K562 (cell line): ENCODE results near the gene CCND3. TPM values are rescaled to one million over a fixed set of nuclear protein-coding genes. Genes with fewer than 3 reads are reported as not detected.
A peak's percentile ranks its signal among the peaks of the same experiment; 100 is the strongest.

Experiments used
- ATAC-seq: fragments of 200-7000 bp; cut with Tn5 transposase; 3 replicates; pipeline ENCODE4 v1.9.1; 2020; ENCODE audit warnings: moderate library complexity
- BruUV-seq: library from RNA; stranded (reverse); fragments of 400-500 nt; replicated peaks from 2 replicates; lab custom pipeline; 2021; lab: Mats Ljungman, UMichigan
- CTCF ChIA-PET: fragments of 300-600 bp; formaldehyde crosslinking; extraction: SDS; loops from one replicate; lab custom pipeline; 2021; ENCODE audit warnings: low intra/inter-chr PET ratio; lab: Yijun Ruan, JAX
- POLR2A ChIA-PET: fragments of 300-600, 350-650 bp; sonication (Branson Sonifier 250); formaldehyde crosslinking; extraction: SDS; loops from one replicate; lab custom pipeline; 2021; ENCODE audit warnings: antibody characterized with exemption, inconsistent platforms; lab: Yijun Ruan, JAX
- DNase-seq, 4 experiments: peaks; one replicate each; pipeline versions ENCODE4 v3.0.0 to v3.0.0-alpha.2; 2011 to 2018; ENCODE audit warnings: low spot score in 3 of 4, mixed read lengths in 3 of 4; ENCODE audit errors: extremely low read depth in 1 of 4
- FAIRE-seq: peaks from 2 replicates; lab custom pipeline; 2011; peaks lifted over from hg19 to GRCh38; lab: Jason Lieb, UNC
- H2AFZ ChIP-seq: 2 replicates; pipeline ENCODE4 v1.6.0; 2011; ENCODE audit warnings: low read depth, low read length, control low read depth, inconsistent platforms
- H3K27ac ChIP-seq: fragments of 200-600 bp; 3 replicates; pipeline ENCODE4 v1.8.0; 2011; ENCODE audit warnings: low read depth, mild to moderate bottlenecking, control low read depth, inconsistent platforms, low read length, moderate library complexity, mixed read lengths; ENCODE audit errors: extremely low read depth
- H3K27me3 ChIP-seq, 2 experiments: fragments of 300-600 bp in 1 of 2; 2 replicates in 1 of 2; 3 replicates in 1 of 2; pipeline versions ENCODE4 v1.6.0 to v1.8.0; 2011; ENCODE audit warnings: inconsistent platforms in 2 of 2, low read length in 2 of 2, mild to moderate bottlenecking in 1 of 2, mixed read lengths in 1 of 2, moderate library complexity in 1 of 2; ENCODE audit not compliant: control insufficient read depth in 2 of 2, insufficient read depth in 2 of 2
- H3K36me3 ChIP-seq: fragments of 300-600 bp; 3 replicates; pipeline ENCODE4 v1.8.0; 2011; ENCODE audit warnings: mild to moderate bottlenecking, low read length, inconsistent platforms; ENCODE audit not compliant: control insufficient read depth, insufficient read depth
- H3K4me1 ChIP-seq, 2 experiments: fragments of 200-600 bp in 1 of 2; replicated peaks in 1 of 2; 2 replicates in 1 of 2; 3 replicates in 1 of 2; pipeline versions ENCODE4 v1.5.1 to v1.8.0; 2011; ENCODE audit warnings: inconsistent platforms in 2 of 2, low read length in 2 of 2, mild to moderate bottlenecking in 1 of 2, mixed read lengths in 1 of 2, moderate library complexity in 1 of 2; ENCODE audit not compliant: control insufficient read depth in 2 of 2, insufficient read depth in 2 of 2
- H3K4me2 ChIP-seq: 2 replicates; pipeline ENCODE4 v1.6.1; 2011; ENCODE audit warnings: low read length, control low read depth, inconsistent platforms, mixed read lengths; ENCODE audit not compliant: insufficient read depth
- H3K4me3 ChIP-seq: fragments of 200-600 bp; sonication (generic), shearing (Covaris generic); 2 replicates; pipeline ENCODE4 v1.5.1; 2016; ENCODE audit warnings: control low read depth, inconsistent platforms
- H3K79me2 ChIP-seq: fragments of 200-600 bp; 3 replicates; pipeline ENCODE4 v1.8.0; 2011; ENCODE audit warnings: low read length, inconsistent platforms; ENCODE audit not compliant: control insufficient read depth, insufficient read depth
- H3K9ac ChIP-seq, 2 experiments: 2 replicates each; pipeline versions ENCODE4 v1.6.0 to v1.6.1; 2011; ENCODE audit warnings: low read depth in 2 of 2, low read length in 2 of 2, control low read depth in 1 of 2, inconsistent platforms in 1 of 2, mild to moderate bottlenecking in 1 of 2, mixed read lengths in 1 of 2; ENCODE audit not compliant: insufficient read depth in 1 of 2
- H3K9me1 ChIP-seq: one replicate; pipeline ENCODE4 v1.6.0; 2011; ENCODE audit warnings: inconsistent platforms, mild to moderate bottlenecking, low read length, moderate library complexity; ENCODE audit not compliant: control insufficient read depth, insufficient read depth
- H3K9me3 ChIP-seq: replicated peaks from 2 replicates; pipeline ENCODE4 v1.5.1; 2011; ENCODE audit warnings: low read depth, low read length, inconsistent platforms; ENCODE audit not compliant: control insufficient read depth, insufficient read depth
- H4K20me1 ChIP-seq: replicated peaks from 2 replicates; pipeline ENCODE4 v1.6.1; 2011; ENCODE audit warnings: low read length, inconsistent platforms, mixed read lengths; ENCODE audit not compliant: control insufficient read depth, insufficient read depth
- SIN3A ChIP-seq, 2 experiments: fragments of 150-350 bp in 1 of 2; IDR thresholded peaks; 2 replicates each; pipeline ENCODE4 v1.6.1; 2011 to 2016; ENCODE audit warnings: borderline replicate concordance in 2 of 2, low read depth in 2 of 2, low read length in 2 of 2, mild to moderate bottlenecking in 2 of 2, moderate library complexity in 2 of 2; ENCODE audit not compliant: control insufficient read depth in 1 of 2
- WGBS: fragments of 100-300 bp; shearing (Covaris generic); methylation state at CpG from one replicate; pipeline ENCODE4 v1.1.6; 2016; ENCODE audit warnings: low coverage, mixed read lengths; ENCODE audit not compliant: insufficient coverage; ENCODE audit errors: missing lambda C conversion rate; 5-methylcytosine and 5-hydroxymethylcytosine counted together
- in situ Hi-C: fragments of 300-500 bp; cut with MboI; formaldehyde crosslinking; loops from 4 replicates; pipeline ENCODE4 v1.15.0; 2018; ENCODE audit warnings: inconsistent platforms, mixed read lengths
- intact Hi-C: fragments of 100-400 bp; cut with micrococcal nuclease; formaldehyde crosslinking; loops from 2 replicates; pipeline ENCODE4 v1.14.2; 2022
- polyA plus RNA-seq, 8 experiments: library from polyadenylated mRNA; depleted of rRNA in 4 of 8; stranded (reverse) in 5 of 8; unstranded in 3 of 8; fragments of >200 nt; fragmentation: Nextera tagmentation in 2 of 8; fragmentation: Illumina TruSeq in 1 of 8; extraction: Ambion mirVana in 2 of 8; extraction: Trizol in 1 of 8; gene quantifications; 2 replicates each; pipeline versions ENCODE4 v1.2.1 to v1.2.3, GENCODE V29; 2011 to 2014; ENCODE audit warnings: inconsistent platforms in 1 of 8, missing spikeins in 1 of 8
- total RNA-seq, 7 experiments: library from RNA; depleted of rRNA in 6 of 7; stranded (reverse); fragments of >200 nt in 6 of 7; fragmentation: Illumina TruSeq in 2 of 7; extraction: Trizol in 2 of 7; gene quantifications; 2 replicates each; pipeline versions ENCODE4 v1.2.1 to v1.2.3, GENCODE V29; 2011 to 2021; ENCODE audit warnings: low replicate concordance in 1 of 7
- TF ChIP-seq, protein P1 (sequence below), 2 experiments: IDR thresholded peaks; 2 replicates each; pipeline ENCODE4 v1.6.1; 2012; ENCODE audit warnings: improper control_type of control experiment in 2 of 2, low read depth in 2 of 2, low read length in 2 of 2, borderline replicate concordance in 1 of 2
- TF ChIP-seq, protein P2 (sequence below): sonication (generic); formaldehyde crosslinking; IDR thresholded peaks from 2 replicates; pipeline ENCODE4 v1.8.0; 2023; ENCODE audit warnings: mild to moderate bottlenecking, missing genetic modification reagents
- TF ChIP-seq, protein P3 (sequence below), 2 experiments: IDR thresholded peaks; 2 replicates each; pipeline ENCODE4 v1.6.1; 2011; ENCODE audit warnings: borderline replicate concordance in 1 of 2, control low read depth in 1 of 2, low read depth in 1 of 2, low read length in 1 of 2, mild to moderate bottlenecking in 1 of 2, mixed read lengths in 1 of 2, moderate library complexity in 1 of 2; ENCODE audit not compliant: insufficient read depth in 1 of 2, insufficient read length in 1 of 2, poor library complexity in 1 of 2, severe bottlenecking in 1 of 2; ENCODE audit errors: extremely low read depth in 1 of 2
- TF ChIP-seq, protein P4 (sequence below): sonication (generic); formaldehyde crosslinking; IDR thresholded peaks from 2 replicates; pipeline ENCODE4 v1.8.0; 2023; ENCODE audit warnings: missing genetic modification reagents, mild to moderate bottlenecking, borderline replicate concordance

CCND3 gene
- total and polyA plus RNA-seq, 9 of the 15 experiments (the other 6 are each of a cell fraction or from before 2014, with no cell fraction given), result 21.5 to 204 (median 97.4) TPM

DNA sequence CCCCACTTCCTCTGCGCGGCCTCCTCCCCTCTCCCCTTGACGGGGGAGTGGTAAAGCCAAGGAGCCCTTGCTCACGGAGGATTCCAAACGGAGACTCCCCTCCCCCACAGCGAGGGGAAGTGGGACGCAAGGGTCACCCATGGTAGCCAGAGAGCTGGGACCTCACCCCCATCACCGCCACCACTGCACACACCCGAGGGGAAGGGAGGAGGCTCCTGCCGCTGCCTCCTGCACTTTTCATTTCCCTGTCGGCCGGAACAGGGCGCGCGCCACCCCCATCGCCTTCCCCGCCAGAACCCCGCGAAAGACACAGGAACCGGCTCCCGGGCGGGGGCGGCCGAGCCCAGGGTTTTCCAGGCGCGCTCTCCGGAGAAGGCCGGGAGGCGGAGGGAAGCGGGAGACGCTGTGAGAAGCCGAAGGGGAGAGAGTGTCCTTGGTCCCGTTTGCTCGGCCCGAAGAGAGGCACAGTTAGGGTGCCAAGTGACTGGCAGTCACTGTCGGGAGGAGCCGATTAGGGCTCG is 789 bp downstream of the CCND3 start:
- peaks cover 47 to 62% of the 10 kb centered on the region in 2 experiments for H3K4me1 ChIP-seq
- no peaks in the 10 kb centered on the region for H3K27me3 ChIP-seq
- CTCF ChIA-PET, result interaction anchor here (2.0 kb wide), 1 partner anchor 104 kb away, joined by 13 read pairs; no protein-coding TSS in a partner anchor
- peak overlapping the region; percentile 72 for H3K27ac ChIP-seq
- BruUV-seq, result no TSS peak
- ATAC-seq (peak; percentile 26), FAIRE-seq (no peak), DNase-seq (peak in 2 of 4 experiments; percentile 58 to 85)
- H3K9me1 ChIP-seq, result no peaks in the 10 kb centered on the region
- WGBS, result 1% methylated on average over 32 of the region's 38 CpGs
- in situ Hi-C loops, result no loop called here
- H2AFZ ChIP-seq, result peak overlapping the region; percentile 54
- peaks cover 43% of the 10 kb centered on the region for H3K36me3 ChIP-seq
- peak overlapping the region; percentile 46 to 94 for H3K9ac ChIP-seq
- H3K4me3 ChIP-seq, result peak overlapping the region; percentile 81
- POLR2A ChIA-PET, result interaction anchor here (0.6 to 13.7 kb wide), 8 partner anchors 9 to 481 kb away, joined by 3 to 166 read pairs (median 4); partner anchors contain the start of genes BYSL and MED20
- peaks cover 5% of the 10 kb centered on the region for H4K20me1 ChIP-seq
- no peaks in the 10 kb centered on the region for H3K9me3 ChIP-seq
- intact Hi-C loops, result no loop called here
- peak overlapping the region; percentile 90 for H3K4me2 ChIP-seq
- peaks cover 66% of the 10 kb centered on the region for H3K79me2 ChIP-seq
- TF ChIP-seq SIN3A (IDR thresholded peaks at IDR 0.05; ENCODE audit: borderline replicate concordance in 2 of 2, control insufficient read depth in 1 of 2, low read depth in 2 of 2, low read length in 2 of 2), result peak in 1 of 2 experiments; percentile 57; a peak in 2 of 4 replicates
- TF ChIP-seq, protein P1, sequence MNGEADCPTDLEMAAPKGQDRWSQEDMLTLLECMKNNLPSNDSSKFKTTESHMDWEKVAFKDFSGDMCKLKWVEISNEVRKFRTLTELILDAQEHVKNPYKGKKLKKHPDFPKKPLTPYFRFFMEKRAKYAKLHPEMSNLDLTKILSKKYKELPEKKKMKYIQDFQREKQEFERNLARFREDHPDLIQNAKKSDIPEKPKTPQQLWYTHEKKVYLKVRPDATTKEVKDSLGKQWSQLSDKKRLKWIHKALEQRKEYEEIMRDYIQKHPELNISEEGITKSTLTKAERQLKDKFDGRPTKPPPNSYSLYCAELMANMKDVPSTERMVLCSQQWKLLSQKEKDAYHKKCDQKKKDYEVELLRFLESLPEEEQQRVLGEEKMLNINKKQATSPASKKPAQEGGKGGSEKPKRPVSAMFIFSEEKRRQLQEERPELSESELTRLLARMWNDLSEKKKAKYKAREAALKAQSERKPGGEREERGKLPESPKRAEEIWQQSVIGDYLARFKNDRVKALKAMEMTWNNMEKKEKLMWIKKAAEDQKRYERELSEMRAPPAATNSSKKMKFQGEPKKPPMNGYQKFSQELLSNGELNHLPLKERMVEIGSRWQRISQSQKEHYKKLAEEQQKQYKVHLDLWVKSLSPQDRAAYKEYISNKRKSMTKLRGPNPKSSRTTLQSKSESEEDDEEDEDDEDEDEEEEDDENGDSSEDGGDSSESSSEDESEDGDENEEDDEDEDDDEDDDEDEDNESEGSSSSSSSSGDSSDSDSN (IDR thresholded peaks at IDR 0.05; ENCODE audit: borderline replicate concordance in 1 of 2, low read depth in 2 of 2, low read length in 2 of 2), result peak in 1 of 2 experiments; percentile 25; a peak in 1 of 4 replicates
- TF ChIP-seq, protein P2, sequence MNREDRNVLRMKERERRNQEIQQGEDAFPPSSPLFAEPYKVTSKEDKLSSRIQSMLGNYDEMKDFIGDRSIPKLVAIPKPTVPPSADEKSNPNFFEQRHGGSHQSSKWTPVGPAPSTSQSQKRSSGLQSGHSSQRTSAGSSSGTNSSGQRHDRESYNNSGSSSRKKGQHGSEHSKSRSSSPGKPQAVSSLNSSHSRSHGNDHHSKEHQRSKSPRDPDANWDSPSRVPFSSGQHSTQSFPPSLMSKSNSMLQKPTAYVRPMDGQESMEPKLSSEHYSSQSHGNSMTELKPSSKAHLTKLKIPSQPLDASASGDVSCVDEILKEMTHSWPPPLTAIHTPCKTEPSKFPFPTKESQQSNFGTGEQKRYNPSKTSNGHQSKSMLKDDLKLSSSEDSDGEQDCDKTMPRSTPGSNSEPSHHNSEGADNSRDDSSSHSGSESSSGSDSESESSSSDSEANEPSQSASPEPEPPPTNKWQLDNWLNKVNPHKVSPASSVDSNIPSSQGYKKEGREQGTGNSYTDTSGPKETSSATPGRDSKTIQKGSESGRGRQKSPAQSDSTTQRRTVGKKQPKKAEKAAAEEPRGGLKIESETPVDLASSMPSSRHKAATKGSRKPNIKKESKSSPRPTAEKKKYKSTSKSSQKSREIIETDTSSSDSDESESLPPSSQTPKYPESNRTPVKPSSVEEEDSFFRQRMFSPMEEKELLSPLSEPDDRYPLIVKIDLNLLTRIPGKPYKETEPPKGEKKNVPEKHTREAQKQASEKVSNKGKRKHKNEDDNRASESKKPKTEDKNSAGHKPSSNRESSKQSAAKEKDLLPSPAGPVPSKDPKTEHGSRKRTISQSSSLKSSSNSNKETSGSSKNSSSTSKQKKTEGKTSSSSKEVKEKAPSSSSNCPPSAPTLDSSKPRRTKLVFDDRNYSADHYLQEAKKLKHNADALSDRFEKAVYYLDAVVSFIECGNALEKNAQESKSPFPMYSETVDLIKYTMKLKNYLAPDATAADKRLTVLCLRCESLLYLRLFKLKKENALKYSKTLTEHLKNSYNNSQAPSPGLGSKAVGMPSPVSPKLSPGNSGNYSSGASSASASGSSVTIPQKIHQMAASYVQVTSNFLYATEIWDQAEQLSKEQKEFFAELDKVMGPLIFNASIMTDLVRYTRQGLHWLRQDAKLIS (CRISPR knock-in tag), result peak; percentile 84; the same call in 1 of the 2 replicates
- TF ChIP-seq, protein P3, sequence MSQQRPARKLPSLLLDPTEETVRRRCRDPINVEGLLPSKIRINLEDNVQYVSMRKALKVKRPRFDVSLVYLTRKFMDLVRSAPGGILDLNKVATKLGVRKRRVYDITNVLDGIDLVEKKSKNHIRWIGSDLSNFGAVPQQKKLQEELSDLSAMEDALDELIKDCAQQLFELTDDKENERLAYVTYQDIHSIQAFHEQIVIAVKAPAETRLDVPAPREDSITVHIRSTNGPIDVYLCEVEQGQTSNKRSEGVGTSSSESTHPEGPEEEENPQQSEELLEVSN (IDR thresholded peaks at IDR 0.05; ENCODE audit: borderline replicate concordance in 1 of 2, extremely low read depth in 1 of 2, insufficient read depth in 1 of 2, insufficient read length in 1 of 2, low read depth in 1 of 2, low read length in 1 of 2, poor library complexity in 1 of 2, severe bottlenecking in 1 of 2), result peak in 1 of 2 experiments; percentile 27
- TF ChIP-seq, protein P4, sequence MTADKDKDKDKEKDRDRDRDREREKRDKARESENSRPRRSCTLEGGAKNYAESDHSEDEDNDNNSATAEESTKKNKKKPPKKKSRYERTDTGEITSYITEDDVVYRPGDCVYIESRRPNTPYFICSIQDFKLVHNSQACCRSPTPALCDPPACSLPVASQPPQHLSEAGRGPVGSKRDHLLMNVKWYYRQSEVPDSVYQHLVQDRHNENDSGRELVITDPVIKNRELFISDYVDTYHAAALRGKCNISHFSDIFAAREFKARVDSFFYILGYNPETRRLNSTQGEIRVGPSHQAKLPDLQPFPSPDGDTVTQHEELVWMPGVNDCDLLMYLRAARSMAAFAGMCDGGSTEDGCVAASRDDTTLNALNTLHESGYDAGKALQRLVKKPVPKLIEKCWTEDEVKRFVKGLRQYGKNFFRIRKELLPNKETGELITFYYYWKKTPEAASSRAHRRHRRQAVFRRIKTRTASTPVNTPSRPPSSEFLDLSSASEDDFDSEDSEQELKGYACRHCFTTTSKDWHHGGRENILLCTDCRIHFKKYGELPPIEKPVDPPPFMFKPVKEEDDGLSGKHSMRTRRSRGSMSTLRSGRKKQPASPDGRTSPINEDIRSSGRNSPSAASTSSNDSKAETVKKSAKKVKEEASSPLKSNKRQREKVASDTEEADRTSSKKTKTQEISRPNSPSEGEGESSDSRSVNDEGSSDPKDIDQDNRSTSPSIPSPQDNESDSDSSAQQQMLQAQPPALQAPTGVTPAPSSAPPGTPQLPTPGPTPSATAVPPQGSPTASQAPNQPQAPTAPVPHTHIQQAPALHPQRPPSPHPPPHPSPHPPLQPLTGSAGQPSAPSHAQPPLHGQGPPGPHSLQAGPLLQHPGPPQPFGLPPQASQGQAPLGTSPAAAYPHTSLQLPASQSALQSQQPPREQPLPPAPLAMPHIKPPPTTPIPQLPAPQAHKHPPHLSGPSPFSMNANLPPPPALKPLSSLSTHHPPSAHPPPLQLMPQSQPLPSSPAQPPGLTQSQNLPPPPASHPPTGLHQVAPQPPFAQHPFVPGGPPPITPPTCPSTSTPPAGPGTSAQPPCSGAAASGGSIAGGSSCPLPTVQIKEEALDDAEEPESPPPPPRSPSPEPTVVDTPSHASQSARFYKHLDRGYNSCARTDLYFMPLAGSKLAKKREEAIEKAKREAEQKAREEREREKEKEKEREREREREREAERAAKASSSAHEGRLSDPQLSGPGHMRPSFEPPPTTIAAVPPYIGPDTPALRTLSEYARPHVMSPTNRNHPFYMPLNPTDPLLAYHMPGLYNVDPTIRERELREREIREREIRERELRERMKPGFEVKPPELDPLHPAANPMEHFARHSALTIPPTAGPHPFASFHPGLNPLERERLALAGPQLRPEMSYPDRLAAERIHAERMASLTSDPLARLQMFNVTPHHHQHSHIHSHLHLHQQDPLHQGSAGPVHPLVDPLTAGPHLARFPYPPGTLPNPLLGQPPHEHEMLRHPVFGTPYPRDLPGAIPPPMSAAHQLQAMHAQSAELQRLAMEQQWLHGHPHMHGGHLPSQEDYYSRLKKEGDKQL (CRISPR knock-in tag), result peak; percentile 43; the same call in 1 of the 2 replicates
